Measurements from ENCODE around the gene SCRN1. TPM values are rescaled to one million over a fixed set of nuclear protein-coding genes. Genes with fewer than 3 reads are reported as not detected.

SCRN1 gene
- total RNA-seq, 1 experiment from 2014 or later: 105 TPM

- DNase-seq (ENCODE audit: low read depth): no peak
These were observed 15.9 kb upstream of the SCRN1 start for GRCh38 chr7:30005464-30005863.

GRCh38 chr7:30003098-30003497 is 13.5 kb upstream of the SCRN1 start:
- no peak for DNase-seq (ENCODE audit: low read depth)

GRCh38 chr7:30001998-30002397 is 12.4 kb upstream of the SCRN1 start:
- no peak for DNase-seq (ENCODE audit: low read depth)

- no peak for DNase-seq (ENCODE audit: low read depth)
These were observed 8.9 kb upstream of the SCRN1 start for GRCh38 chr7:29998489-29998888.

- DNase-seq (ENCODE audit: low read depth): no peak
These were observed 6.7 kb upstream of the SCRN1 start for GRCh38 chr7:29996321-29996720.

GRCh38 chr7:29995652-29996051 is 6.1 kb upstream of the SCRN1 start:
- no peak for DNase-seq (ENCODE audit: low read depth)

- no peak for DNase-seq (ENCODE audit: low read depth)
These were observed 3.5 kb upstream of the SCRN1 start for GRCh38 chr7:29993140-29993539.

- no peak for DNase-seq (ENCODE audit: low read depth)
These were observed 2.3 kb upstream of the SCRN1 start for GRCh38 chr7:29991937-29992336.

GRCh38 chr7:29990931-29991330 is 1.3 kb upstream of the SCRN1 start:
- DNase-seq (ENCODE audit: low read depth): no peak

- peak; percentile 85 for DNase-seq (ENCODE audit: low read depth)
These were observed 961 bp downstream of the SCRN1 start for GRCh38 chr7:29988424-29989256.

GRCh38 chr7:29987811-29988317 is 1.7 kb downstream of the SCRN1 start:
- DNase-seq (ENCODE audit: low read depth): peak; percentile 94

- peak; percentile 46 for DNase-seq (ENCODE audit: low read depth)
These were observed 2.5 kb downstream of the SCRN1 start for GRCh38 chr7:29987083-29987482.

- DNase-seq (ENCODE audit: low read depth): no peak
These were observed 9.4 kb downstream of the SCRN1 start for GRCh38 chr7:29980151-29980550.

- DNase-seq (ENCODE audit: low read depth): no peak
These were observed 11.5 kb downstream of the SCRN1 start for GRCh38 chr7:29977886-29978651.

- DNase-seq (ENCODE audit: low read depth): no peak
These were observed 12.8 kb downstream of the SCRN1 start for GRCh38 chr7:29976673-29977415.

- DNase-seq (ENCODE audit: low read depth): no peak
These were observed 13.3 kb downstream of the SCRN1 start for GRCh38 chr7:29976266-29976665.

- no peak for DNase-seq (ENCODE audit: low read depth)
These were observed 14.0 kb downstream of the SCRN1 start for GRCh38 chr7:29975561-29975960.

GRCh38 chr7:29974286-29974685 is 15.3 kb downstream of the SCRN1 start:
- no peak for DNase-seq (ENCODE audit: low read depth)

GRCh38 chr7:29972315-29972669 is 17.3 kb downstream of the SCRN1 start:
- no peak for DNase-seq (ENCODE audit: low read depth)

GRCh38 chr7:29971566-29972314 is 17.9 kb downstream of the SCRN1 start:
- DNase-seq (ENCODE audit: low read depth): no peak

- peak; percentile 42 for DNase-seq (ENCODE audit: low read depth)
These were observed 19.4 kb downstream of the SCRN1 start for GRCh38 chr7:29970158-29970557.
